ENCODE data around the gene ARHGEF18.
A peak's percentile ranks its signal among the peaks of the same experiment; 100 is the strongest.

The ARHGEF18 gene

GRCh38 chr19:7312816-7313215 lies 35.9 kb upstream of the ARHGEF18 start:
- no peak for TF ChIP-seq CTCF (IDR thresholded peaks at IDR 0.05; ENCODE audit: control extremely low read depth, extremely low read depth, low read depth, missing control alignments)
- ChIA-PET POLR2A (no interaction called here), CTCF (interaction anchor here (1.3 to 2.7 kb wide), 2 partner anchors 13 to 29 kb away, joined by 3 to 10 read pairs; no protein-coding TSS in a partner anchor)

GRCh38 chr19:7318176-7318575 lies 30.6 kb upstream of the ARHGEF18 start:
- CTCF ChIA-PET = interaction anchor here (1.3 to 3.6 kb wide), 4 partner anchors 8 to 114 kb away, joined by 3 to 12 read pairs (median 4); no protein-coding TSS in a partner anchor
- DNase-seq (ENCODE audit: extremely low spot score) = no peak
- no peak for TF ChIP-seq CTCF (IDR thresholded peaks at IDR 0.05; ENCODE audit: control extremely low read depth, extremely low read depth, low read depth, missing control alignments)
- POLR2A ChIA-PET = no interaction called here

More at GRCh38 chr19:7312816-7313215, 35.9 kb upstream of the ARHGEF18 start:
- DNase-seq (ENCODE audit: extremely low spot score) = no peak

- DNase-seq (ENCODE audit: extremely low spot score) = peak; percentile 45
- peak; percentile 36 for TF ChIP-seq CTCF (IDR thresholded peaks at IDR 0.05; ENCODE audit: control extremely low read depth, extremely low read depth, low read depth, missing control alignments)
- ChIA-PET CTCF (interaction anchor here (0.6 to 6.2 kb wide), 27 partner anchors 10 to 227 kb away, joined by 3 to 83 read pairs (median 4); no protein-coding TSS in a partner anchor), POLR2A (no interaction called here)
These were observed 22.4 kb upstream of the ARHGEF18 start for GRCh38 chr19:7326105-7326877.

- ChIA-PET POLR2A (interaction anchor here (0.6 kb wide), 1 partner anchor 51 kb away, joined by 3 read pairs; no protein-coding TSS in a partner anchor), CTCF (interaction anchor here (0.6 to 6.2 kb wide), 8 partner anchors 10 to 364 kb away, joined by 3 to 83 read pairs (median 6); no protein-coding TSS in a partner anchor)
- no peak for TF ChIP-seq CTCF (IDR thresholded peaks at IDR 0.05; ENCODE audit: control extremely low read depth, extremely low read depth, low read depth, missing control alignments)
- no peak for DNase-seq (ENCODE audit: extremely low spot score)
These were observed 20.9 kb upstream of the ARHGEF18 start for GRCh38 chr19:7327802-7328201.

GRCh38 chr19:7328647-7329046 lies 20.1 kb upstream of the ARHGEF18 start:
- TF ChIP-seq CTCF (IDR thresholded peaks at IDR 0.05; ENCODE audit: control extremely low read depth, extremely low read depth, low read depth, missing control alignments) = peak; percentile 30
- ChIA-PET CTCF (interaction anchor here (0.6 to 6.2 kb wide), 11 partner anchors 9 to 364 kb away, joined by 3 to 83 read pairs (median 3); no protein-coding TSS in a partner anchor), POLR2A (interaction anchor here (0.6 kb wide), 1 partner anchor 97 kb away, joined by 3 read pairs; no protein-coding TSS in a partner anchor)
- DNase-seq (ENCODE audit: extremely low spot score) = peak; percentile 33

- POLR2A ChIA-PET = no interaction called here
- DNase-seq (ENCODE audit: extremely low spot score) = no peak
- CTCF ChIA-PET = interaction anchor here (1.8 kb wide), 1 partner anchor 183 kb away, joined by 7 read pairs; no protein-coding TSS in a partner anchor
- TF ChIP-seq CTCF (IDR thresholded peaks at IDR 0.05; ENCODE audit: control extremely low read depth, extremely low read depth, low read depth, missing control alignments) = no peak
These were observed 17.3 kb upstream of the ARHGEF18 start for GRCh38 chr19:7331446-7331845.
